ENCODE measurements around the gene PDZD7. TPM values are rescaled to one million over a fixed set of nuclear protein-coding genes. Genes with fewer than 3 reads are reported as not detected.
"Not testable (repeated sequence)": the region's sequence is repeated elsewhere in the genome, so short reads cannot be mapped to it uniquely, and the experiment has no call there.

Gene PDZD7
- polyA plus RNA-seq, 10 donors = 0.43 to 1.5 (median 1.2) TPM

DNA sequence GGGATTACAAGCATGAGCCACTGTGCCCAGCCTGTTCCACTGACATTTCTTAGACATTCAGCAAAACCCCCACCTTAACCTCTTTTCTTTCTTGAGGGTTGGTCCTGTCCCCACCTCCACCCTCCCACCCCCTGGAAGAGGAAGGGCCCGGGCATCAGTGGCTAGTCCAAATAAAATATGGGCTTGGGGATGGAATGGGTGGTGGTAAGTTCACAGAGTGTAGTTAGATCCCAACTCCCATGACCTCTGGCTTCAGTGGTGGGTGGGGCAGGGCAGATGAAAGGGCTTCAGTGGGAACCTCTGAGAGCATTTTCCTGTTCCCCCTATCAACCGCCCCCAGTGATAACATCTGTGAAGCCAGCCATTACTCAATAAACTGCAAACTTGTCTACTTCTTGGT, 9.9 kb upstream of the PDZD7 start:
- no peak for DNase-seq

DNA sequence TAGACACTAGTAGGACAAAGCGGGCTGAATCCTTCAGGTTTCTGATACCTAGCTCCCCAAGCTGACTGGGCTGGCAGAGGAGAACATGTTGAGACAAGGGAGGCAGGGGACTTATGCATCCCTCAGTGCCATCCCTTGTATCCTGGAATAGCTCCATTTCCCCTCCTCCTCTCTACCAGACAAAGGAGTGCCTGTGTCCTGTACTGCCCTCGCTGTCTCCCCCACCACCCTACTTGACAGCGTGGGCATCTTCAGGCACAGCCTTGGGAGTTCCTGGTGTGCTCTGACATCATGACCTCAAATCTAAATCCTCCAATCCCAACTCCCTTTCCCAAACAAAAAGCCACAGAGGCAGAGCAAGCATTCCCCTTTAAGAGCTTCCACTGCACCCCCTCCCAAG, 9.1 kb upstream of the PDZD7 start:
- no peak for DNase-seq

DNA sequence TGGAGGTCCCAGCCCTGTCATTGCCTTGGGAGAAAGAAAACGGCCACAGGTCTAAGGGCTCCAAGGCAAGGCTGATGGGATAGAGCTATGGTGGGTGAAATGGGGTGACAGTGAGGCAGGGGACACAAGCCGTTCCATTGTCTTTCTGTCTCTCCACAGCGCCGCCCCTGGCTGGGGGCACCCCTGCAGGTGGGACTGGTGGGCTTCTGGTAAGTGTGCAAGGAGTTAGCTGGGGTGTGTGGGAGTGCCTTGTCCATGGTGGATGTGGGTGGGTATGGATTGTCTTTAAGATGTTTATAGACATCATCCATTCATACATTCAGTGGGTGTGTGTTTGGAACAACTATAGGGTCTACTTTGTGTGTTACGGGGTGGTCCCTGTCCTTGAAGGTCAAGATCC, 7.6 kb upstream of the PDZD7 start:
- DNase-seq = no peak

DNA sequence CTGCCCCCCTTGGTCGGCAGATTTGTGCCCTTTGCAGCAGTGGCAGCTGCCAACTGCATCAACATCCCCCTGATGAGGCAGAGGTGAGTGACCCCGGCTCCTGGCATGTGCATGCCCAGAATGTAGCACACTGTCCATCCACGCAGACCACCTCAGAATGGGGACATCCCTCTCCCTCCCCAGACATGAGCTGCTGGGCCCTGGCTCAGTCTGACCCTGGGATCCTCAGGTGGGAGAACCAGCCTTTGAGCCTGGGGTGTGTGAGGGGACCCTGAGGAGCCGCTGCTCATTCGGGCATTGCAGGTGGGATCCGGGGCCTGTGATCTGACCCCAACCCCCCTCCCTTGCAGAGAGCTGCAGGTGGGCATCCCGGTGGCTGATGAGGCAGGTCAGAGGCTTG, 5.8 kb upstream of the PDZD7 start:
- no peak for DNase-seq

DNA sequence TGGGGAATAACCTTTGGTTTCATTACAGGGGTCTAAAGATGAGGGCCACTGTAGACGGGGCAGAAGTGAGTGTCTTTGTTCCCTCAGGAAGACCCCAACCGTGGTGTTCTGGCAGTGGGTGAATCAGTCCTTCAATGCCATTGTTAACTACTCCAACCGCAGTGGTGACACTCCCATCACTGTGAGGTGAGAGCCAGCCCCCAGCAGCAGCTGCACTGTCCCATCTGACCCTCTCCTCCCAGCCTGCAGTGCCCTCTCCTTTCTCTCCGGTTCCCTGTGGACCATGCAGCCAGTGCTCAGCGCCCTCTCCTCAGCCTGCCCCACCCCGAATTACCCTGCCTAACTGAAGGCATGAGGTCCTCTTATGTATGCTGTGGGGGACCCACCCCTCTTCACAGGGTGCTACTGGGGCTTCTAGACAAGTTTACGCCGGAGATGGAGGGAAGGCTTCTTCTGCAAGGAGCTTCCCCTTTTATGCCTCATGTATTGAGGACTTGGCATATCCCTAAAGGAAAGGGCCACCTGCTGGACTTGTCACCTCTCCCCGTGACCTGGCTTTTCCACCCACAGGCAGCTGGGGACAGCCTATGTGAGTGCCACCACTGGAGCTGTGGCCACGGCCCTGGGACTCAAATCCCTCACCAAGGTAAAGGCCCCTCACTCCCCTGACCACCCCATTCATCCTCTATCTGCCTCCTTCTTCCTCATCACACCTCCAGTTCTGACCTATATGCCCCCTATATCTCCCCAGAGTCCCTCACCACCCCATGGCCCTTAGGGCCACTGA, 5.2 kb upstream of the PDZD7 start:
- no peak for DNase-seq

DNA sequence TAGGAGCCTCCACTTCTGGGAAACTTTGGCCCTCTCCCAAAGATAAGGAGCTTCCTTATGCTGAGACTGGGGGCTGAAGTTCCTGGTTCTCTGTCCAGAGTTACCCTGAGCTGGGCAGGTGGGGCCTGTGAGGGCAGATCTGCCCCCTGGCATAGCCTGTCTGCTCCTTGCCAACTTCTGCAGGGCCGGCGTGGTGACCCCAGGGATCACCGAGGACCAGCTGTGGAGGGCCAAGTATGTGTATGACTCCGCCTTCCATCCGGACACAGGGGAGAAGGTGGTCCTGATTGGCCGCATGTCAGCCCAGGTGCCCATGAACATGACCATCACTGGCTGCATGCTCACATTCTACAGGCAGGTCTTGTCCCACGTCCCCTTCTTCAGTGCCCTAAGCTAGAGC, 4.4 kb upstream of the PDZD7 start:
- no peak for DNase-seq

DNA sequence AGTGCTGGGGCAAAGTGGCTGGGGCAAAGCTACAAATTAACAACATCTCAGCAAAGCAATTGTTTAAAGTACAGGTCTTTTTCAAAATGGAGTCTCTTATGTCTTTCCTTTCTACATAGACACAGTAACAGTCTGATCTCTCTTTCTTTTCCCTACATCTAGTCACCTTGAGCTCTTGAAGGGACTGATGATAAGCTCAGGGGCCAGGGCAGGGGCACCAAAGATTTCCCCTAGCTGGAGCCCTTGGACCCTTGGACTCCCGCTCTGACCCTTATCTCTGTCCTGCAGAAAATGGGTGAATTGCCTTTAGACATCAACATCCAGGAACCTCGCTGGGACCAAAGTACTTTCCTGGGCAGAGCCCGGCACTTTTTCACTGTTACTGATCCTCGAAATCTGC, 3.5 kb upstream of the PDZD7 start:
- DNase-seq = not testable (repeated sequence)

DNA sequence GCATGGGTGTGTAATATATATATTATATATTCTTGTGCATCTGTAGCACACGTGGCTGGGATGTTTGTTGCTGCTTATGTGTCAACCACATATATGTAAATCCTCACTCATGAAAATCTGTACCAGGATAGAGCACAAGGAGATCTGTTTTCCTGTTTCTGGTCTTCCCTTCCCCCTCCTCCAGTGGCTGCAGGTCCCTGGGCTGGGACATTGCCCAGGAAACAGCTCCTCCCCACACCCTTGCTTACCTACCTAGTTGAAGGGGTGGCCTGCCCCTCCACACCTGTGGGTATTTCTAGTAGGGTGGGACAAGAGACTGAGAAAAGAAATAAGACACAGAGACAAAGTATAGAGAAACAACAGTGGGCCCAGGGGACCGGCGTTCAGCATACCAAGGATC, 2.3 kb upstream of the PDZD7 start:
- DNase-seq = no peak

DNA sequence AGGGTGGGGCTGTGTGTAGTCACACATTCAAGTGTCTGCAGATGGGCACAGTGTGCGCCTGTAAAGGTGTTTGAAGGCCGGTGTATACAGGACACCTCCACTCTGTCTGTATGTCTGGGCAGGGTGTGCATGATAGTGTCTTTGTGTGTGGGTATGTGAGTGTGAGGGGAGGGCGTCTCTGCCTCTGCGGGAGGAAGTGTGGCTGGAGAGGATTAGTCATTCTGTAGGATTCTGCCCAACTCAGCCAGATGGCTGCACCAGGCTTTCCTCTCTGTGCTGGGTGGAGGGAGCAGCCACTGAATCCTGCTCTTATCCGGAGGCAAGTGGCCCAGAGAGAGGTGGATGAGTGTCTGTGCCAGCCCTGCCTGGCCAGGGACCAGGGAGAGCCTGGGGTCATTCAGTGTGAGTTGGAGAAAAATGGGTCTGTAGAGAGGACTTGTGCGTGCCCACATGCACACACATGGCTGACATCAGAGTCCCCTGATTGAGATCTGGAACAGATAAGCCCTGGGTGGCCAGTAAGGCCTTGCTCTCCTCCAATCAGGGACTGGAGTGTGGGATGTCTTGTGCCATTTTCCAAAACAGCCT, 1.8 kb upstream of the PDZD7 start:
- DNase-seq = peak; percentile 71 to 89 (median 81)

DNA sequence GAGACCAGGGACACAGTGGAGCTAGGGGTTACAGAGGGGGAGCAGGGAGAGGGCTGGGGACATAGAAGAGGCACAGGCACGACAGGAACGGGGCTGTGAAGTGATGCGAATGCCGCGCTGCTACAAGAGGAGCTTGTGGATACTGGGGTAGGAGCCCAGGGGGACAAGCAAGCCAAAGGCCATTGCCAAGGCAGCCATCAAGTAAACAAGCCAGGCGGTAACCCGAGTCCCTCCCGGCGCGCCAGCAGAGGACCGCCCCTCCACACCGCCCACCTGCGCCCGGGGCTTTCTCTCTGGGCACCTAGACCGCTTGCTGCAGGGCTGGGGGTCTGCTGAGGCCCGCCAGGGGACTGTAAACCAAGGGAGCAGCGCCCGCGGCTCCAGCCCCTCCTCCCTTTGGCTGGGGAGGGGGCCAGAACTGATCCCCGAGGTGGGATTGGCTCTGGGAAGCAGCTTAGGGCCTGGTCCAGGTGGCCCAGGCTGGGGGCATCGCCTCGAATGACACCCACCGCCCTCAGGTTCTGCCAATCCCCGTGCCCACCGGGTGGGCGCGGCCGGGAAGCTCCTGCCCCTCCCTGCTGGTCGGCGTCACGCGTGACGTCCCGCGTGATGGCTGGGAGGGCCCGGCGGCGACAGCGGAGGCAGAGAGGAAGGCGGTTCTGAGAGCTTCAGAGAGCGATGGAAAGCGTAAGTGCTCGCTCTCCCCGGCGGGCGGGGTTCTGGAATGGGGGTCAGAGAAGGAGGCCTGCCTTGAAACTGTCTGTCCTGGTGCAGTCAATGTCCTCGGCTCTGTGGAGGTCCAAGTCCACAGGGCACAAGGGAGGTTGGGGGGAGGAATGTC, 1.1 kb upstream of the PDZD7 start:
- peak; percentile 71 to 94 (median 88) for DNase-seq

DNA sequence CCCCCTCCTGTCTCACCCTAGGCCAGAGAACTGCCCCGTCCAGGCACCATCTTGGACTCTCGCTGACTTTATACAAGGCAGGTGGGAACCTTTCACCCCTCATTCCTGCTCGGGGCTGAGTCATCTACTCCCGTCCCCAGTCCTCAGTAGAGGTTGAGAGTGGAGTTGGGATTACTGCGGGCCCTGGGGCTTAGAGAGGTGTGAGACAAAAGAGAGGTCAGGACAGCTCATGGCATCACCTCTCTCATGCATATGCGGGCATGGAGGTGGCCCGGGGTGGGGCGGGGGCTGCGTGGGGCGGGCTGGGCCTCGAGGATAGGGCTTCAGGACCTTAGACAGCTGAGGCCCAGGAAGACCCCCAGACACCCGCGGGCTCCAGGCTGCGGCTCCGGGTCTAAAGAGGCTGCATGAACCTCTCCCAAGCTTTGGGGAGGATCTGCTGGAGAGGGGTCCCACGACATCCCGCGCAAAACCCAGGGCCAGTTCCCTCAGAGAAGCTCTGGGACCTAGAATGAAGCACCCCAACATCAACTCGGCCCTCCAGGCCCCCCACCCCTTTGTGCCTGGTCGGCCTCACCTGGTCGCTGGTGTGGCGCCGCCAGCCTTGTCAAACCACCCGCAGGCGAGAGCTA, 317 bp downstream of the PDZD7 start:
- no peak for DNase-seq

DNA sequence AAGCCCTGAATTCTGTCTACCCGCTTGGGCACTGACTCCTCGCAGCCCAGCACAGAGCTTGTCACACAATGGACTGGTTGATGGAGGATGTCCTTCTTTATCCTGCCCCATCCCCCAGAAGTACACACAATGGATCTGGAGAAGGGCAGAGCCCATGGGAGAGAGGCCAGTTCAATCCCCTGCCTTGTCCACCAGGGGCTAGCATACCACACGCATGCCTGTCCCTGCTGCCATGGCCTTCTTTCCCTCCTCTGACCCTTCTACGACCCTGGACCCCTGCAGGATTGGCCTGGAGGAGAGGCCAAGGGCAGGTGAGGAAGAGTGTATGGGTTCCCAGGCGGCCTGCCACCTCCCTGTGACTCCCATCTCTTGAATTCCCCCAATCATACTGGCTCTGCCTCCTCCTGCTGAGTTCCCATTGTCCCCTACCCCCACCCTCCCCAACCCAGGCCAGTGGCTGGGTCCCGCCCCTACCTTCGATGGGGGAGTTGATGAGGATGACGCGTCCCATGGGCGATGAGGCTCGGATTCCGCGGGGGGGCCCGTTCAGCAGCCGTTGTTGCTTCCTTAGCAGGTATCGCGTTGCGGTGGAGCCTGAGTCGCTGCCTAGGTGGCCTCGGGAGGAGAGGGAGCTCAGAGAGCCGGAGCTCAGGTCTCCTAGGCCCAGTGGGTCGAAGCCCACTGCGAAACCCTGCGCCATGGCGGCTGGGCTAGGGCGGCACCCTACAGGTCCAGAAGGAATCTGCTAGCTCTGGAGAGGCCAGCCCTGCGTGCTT, 1.2 kb downstream of the PDZD7 start:
- no peak for DNase-seq

DNA sequence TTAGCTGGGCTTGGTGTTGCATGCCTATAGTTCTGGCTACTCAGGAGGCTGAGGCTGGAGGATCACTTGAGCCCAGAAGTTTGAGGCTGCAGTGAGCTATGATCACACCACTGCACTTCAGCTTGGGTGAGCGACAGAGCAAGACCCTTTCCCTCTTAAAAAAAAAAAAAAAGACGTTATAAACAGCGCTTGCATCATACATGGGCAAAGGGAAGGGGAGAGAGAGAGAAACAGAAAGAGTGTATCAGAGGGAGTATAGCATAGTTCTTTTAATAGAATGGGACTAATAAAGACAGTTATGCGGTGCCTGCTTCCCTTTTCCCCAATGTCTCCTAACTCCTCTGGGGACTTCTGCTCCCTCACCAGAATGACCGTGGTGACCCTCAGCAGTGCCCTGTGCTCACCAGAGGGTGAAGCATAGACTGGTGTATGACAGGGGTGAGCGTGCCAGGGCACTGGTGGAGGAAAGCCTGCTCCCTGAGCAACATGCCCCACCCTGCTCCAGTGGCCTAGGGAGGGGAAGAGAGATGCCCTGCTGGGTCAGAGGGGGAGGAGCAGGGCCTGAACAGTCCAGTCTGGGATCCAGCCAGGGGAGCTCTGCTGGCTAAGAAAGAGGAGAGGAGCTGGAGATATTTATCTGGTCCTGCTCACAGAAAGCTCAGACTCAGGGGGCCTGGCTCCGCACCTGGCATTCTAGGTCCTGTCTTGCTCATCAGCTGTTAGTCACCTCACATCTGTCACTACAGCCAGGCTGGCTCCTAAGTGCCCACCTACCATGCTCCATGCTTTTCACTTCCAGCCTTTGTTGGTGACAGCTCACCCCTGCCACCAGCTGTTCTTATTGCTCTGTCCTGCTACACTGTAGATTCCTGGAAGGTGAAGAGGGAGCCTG, 2.2 kb downstream of the PDZD7 start:
- no peak for DNase-seq

DNA sequence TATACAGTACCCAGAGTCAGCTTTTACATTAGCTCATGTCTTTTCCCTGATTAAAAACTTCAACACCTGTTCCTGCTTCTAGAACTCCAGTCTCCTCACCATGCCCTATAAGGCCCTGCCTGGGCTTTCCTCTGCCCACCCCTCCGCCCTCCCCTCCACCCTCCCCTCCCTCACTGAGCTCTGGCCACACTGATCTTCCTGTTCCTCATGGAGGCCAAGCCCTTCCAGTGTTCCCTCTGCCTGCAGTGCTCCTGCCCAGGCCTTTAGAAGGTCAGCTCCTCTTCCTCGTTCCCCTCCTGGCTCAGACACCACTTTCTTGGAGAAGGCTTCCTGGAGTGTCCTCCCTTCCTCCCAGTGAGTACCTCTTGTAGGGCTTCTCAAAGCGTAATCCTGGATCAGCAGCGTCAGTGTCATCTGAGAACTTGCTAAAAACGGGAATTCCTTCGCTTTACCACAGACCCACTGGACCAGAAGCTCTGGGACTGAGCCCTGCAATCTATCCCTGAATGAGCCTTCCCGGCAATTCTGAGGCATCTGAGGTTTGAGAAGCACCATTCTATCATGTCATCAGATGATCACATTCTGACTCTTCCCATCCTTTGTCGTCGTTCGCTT, 3.7 kb downstream of the PDZD7 start:
- no peak for DNase-seq

DNA sequence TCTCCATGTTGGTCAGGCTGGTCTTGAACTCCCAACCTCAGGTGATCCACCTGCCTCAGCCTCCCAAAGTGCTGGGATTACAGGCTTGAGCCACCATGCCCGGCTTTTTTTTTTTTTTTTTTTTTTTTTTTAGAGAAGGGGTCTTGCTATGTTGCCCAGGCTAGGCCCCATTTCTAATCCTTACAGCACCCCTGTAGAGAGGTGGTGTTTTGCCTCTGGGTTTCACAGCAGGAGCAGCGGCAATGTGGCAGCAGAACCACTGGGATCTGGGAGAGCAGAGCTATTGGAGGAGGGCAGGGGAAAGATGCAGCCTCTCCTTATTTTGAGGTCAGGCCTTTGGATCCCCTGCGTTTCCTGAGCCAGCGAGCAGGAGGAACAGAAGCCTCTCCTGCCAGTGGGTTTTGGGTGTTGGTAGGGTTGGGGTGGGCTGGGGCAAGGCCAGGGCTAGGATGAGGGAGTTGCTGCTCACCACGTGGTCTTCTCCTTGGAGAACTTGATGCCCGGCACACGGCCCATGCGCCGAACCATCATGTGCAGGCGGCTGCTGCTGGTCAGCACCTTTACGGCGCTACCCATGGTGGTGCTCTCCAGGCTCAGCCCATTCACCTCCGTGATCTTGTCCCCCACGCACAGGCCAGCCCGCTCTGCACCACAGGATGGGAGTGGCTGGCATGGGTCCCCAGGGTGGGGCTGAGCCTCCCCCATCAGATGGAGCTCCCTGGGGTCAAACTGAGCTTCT, 7.8 kb downstream of the PDZD7 start:
- no peak for DNase-seq

DNA sequence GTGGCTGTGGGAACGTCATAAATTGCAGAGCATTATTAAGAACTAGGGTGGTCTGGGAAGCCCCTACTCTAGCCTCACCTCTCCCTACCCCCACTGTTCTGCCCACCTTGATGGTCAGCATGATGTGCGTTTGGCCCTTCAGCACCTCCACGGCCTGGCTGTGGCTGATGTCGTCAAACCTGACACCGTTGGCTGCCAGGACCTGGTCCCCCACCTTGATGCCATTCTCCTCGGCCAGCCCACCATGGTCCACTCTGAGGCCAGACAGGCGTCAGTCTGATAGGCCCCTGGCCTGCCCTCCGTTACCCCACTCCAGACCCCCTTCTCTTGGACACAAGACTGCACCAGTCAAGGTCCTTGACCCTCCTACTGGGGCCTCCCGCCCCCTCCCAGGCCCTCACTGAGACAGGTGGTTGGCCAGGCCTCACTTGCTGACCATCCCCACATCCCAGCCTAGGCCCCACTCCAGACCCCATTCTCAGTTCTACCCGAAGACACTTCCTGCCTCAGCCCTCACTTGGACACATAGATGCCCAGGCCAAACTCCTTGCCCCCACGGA, 9.2 kb downstream of the PDZD7 start:
- DNase-seq = no peak

DNA sequence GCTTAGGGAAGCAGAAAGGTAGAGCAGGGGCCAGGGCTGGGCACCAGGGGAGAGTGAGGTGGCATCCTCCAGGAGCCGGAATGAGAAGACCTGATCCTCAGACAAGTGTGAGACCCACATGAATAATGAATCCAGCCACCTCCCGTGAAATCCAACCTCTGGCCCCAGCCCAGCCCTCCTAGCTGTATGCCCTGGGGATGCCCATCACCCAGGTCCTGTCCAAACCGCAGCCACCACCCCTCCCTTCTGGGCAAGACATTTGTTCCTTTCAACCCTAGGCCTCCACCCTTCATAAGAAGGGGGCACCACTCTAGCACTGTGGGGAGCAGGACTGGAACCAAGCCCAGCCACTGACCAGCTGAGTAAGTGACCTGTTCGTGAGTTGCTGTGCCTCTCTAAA, 9.7 kb downstream of the PDZD7 start:
- no peak for DNase-seq

DNA sequence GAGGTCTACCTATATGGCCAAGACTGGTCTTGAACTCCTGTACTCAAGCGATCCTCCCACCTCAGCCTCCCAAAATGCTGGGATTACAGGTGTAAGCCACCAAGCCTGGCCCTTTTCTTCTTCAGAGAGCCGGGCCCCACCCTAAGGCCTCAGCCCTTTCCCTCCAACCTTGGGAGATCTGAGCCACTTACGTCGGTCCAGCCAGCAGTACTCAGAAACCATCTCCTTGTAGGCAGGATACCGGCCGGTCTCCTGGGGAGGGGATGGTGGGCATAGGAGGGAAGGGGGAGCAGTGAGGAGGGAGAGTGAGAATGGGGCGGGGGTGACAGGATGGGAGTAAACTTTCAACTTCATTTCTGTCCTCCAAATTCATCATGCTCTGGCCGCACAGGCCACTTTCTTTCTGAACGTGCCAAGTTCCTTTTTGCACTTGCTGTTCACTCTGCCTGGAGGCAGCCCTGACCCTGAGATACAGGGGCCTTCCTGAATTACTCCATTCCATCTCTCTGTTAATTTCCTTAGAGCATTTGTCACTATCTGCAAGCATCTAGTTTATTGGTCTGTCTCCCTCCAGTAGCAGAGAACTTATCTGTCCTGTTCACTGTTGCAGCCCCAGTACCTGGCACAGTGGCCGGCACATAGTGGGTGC, 10.4 kb downstream of the PDZD7 start:
- DNase-seq = no peak

DNA sequence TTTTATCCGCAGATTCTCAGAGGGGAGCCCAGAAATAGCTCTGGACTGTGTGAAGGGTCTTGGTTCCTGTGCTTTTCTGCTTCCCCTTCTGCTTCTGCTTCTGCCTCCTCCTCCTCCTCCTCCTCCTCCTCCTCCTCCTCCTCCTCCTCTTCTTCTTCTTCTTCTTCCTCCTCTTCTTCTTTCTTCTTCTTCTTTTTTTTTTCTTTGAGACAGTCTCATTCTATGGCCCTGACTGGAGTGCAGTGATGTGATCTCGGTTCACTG, 11.6 kb downstream of the PDZD7 start:
- no peak for DNase-seq
